A673 (cell line): Measurements from ENCODE around the gene NSFL1C.

Experiments used
- CTCF ChIP-seq: fragments of 300-800, 200-600 bp; sonication (generic); conservative IDR thresholded peaks from 2 replicates; pipeline ENCODE4 v1.5.1; 2017; ENCODE audit warnings: low read depth, mild to moderate bottlenecking, antibody characterized with exemption, low read length, moderate library complexity, mixed read lengths
- EZH2 ChIP-seq: fragments of 200-600 bp; sonication (generic); IDR thresholded peaks from 2 replicates; pipeline ENCODE4 v1.6.1; 2017; ENCODE audit warnings: borderline replicate concordance, low read depth, mild to moderate bottlenecking, mixed read lengths, antibody characterized with exemption, low read length; ENCODE audit not compliant: poor library complexity, severe bottlenecking

DNA sequence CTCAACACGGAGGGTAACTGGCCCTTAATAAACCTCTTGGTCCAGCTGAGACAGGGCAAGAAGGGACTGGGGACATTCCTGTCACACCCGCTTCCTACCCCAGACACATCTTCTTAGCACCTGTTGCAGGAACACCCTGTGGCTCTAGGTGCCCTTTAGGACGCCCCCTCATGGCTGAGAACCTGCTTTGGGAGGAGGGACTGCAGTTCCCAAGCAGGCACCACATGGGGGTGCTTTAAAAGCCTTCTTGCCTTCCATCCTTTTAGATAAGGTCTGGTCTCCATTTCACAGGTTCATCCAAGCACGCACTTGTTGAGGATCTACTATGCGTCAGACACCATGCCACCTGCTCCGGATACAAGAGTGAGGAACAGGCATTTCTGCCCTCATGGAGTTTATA is 26.6 kb downstream of the NSFL1C start:
- TF ChIP-seq CTCF (peak; percentile 53), EZH2 (no peak)
